Hepatocyte (in vitro differentiated cells): ENCODE data around the gene MTCH1. TPM values are rescaled to one million over a fixed set of nuclear protein-coding genes. Genes with fewer than 3 reads are reported as not detected.

Experiments used
- DNase-seq: peaks from one replicate; pipeline ENCODE4 v3.0.0-alpha.2; 2016; ENCODE audit warnings: low spot score
- H2AFZ ChIP-seq: fragments of 200-600 bp; sonication (generic); 2 replicates; pipeline ENCODE4 v1.6.0; 2016; ENCODE audit warnings: antibody characterized with exemption, mild to moderate bottlenecking
- H3K27ac ChIP-seq: fragments of 200-600 bp; sonication (generic); 2 replicates; pipeline ENCODE4 v1.5.1; 2016; ENCODE audit warnings: mild to moderate bottlenecking
- H3K27me3 ChIP-seq: fragments of 200-600 bp; sonication (generic); 2 replicates; pipeline ENCODE4 v1.6.1; 2016
- H3K36me3 ChIP-seq: fragments of 200-600 bp; sonication (generic); replicated peaks from 2 replicates; pipeline ENCODE4 v1.5.1; 2016; ENCODE audit warnings: low read depth; ENCODE audit not compliant: insufficient read depth
- H3K4me1 ChIP-seq: fragments of 200-600 bp; sonication (generic); 2 replicates; pipeline ENCODE4 v1.5.1; 2016; ENCODE audit warnings: mild to moderate bottlenecking, moderate library complexity; ENCODE audit not compliant: insufficient read depth
- H3K4me2 ChIP-seq: fragments of 200-600 bp; sonication (generic); 2 replicates; pipeline ENCODE4 v1.6.0; 2016
- H3K4me3 ChIP-seq: fragments of 200-600 bp; sonication (generic); 2 replicates; pipeline ENCODE4 v1.5.1; 2016; ENCODE audit warnings: mild to moderate bottlenecking
- H3K79me2 ChIP-seq: fragments of 200-600 bp; sonication (generic); 2 replicates; pipeline ENCODE4 v1.6.0; 2017; ENCODE audit warnings: mild to moderate bottlenecking
- H3K9me2 ChIP-seq: fragments of 200-600 bp; sonication (generic); replicated peaks from 2 replicates; pipeline ENCODE4 v1.6.0; 2017; ENCODE audit warnings: mild to moderate bottlenecking; ENCODE audit not compliant: insufficient read depth
- H3K9me3 ChIP-seq: fragments of 200-600 bp; sonication (generic); 2 replicates; pipeline ENCODE4 v1.5.1; 2016; ENCODE audit warnings: low read depth, mild to moderate bottlenecking
- H4K20me1 ChIP-seq: fragments of 200-600 bp; sonication (generic); 2 replicates; pipeline ENCODE4 v1.6.0; 2016; ENCODE audit warnings: mild to moderate bottlenecking; ENCODE audit not compliant: insufficient read depth, poor library complexity, severe bottlenecking
- CTCF ChIP-seq: fragments of 200-600 bp; sonication (generic); IDR thresholded peaks from 2 replicates; pipeline ENCODE4 v1.5.1; 2016; ENCODE audit warnings: antibody characterized with exemption, mild to moderate bottlenecking; ENCODE audit not compliant: poor library complexity
- EZH2 ChIP-seq: fragments of 200-600 bp; sonication (generic); IDR thresholded peaks from 2 replicates; pipeline ENCODE4 v1.6.1; 2016; ENCODE audit warnings: antibody characterized with exemption, mild to moderate bottlenecking, borderline replicate concordance
- EZH2phosphoT487 ChIP-seq: fragments of 200-600 bp; sonication (generic); IDR thresholded peaks from one replicate; pipeline ENCODE4 v1.6.1; 2018; ENCODE audit warnings: antibody characterized with exemption, mild to moderate bottlenecking, low read depth, moderate library complexity; ENCODE audit not compliant: unreplicated experiment, severe bottlenecking
- WGBS: methylation state at CpG from one replicate; pipeline ENCODE4 v1.1.6; 2016; ENCODE audit warnings: low lambda C conversion rate; ENCODE audit errors: missing lambda C conversion rate; 5-methylcytosine and 5-hydroxymethylcytosine counted together
- polyA plus RNA-seq: library from polyadenylated mRNA; unstranded; fragments of >200 nt; fragmentation: Nextera tagmentation; extraction: Ambion mirVana; gene quantifications from 2 replicates; pipeline ENCODE4 v1.2.1, GENCODE V29; 2016
- total RNA-seq: library from RNA; depleted of rRNA; stranded (reverse); fragments of >200 nt; gene quantifications from 2 replicates; pipeline ENCODE4 v1.2.3, GENCODE V29; 2014

The MTCH1 gene, protein sequence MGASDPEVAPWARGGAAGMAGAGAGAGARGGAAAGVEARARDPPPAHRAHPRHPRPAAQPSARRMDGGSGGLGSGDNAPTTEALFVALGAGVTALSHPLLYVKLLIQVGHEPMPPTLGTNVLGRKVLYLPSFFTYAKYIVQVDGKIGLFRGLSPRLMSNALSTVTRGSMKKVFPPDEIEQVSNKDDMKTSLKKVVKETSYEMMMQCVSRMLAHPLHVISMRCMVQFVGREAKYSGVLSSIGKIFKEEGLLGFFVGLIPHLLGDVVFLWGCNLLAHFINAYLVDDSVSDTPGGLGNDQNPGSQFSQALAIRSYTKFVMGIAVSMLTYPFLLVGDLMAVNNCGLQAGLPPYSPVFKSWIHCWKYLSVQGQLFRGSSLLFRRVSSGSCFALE
- total RNA-seq, result 184 and 203 TPM in 2 replicates
- polyA plus RNA-seq, result 359 and 395 TPM in 2 replicates

DNA sequence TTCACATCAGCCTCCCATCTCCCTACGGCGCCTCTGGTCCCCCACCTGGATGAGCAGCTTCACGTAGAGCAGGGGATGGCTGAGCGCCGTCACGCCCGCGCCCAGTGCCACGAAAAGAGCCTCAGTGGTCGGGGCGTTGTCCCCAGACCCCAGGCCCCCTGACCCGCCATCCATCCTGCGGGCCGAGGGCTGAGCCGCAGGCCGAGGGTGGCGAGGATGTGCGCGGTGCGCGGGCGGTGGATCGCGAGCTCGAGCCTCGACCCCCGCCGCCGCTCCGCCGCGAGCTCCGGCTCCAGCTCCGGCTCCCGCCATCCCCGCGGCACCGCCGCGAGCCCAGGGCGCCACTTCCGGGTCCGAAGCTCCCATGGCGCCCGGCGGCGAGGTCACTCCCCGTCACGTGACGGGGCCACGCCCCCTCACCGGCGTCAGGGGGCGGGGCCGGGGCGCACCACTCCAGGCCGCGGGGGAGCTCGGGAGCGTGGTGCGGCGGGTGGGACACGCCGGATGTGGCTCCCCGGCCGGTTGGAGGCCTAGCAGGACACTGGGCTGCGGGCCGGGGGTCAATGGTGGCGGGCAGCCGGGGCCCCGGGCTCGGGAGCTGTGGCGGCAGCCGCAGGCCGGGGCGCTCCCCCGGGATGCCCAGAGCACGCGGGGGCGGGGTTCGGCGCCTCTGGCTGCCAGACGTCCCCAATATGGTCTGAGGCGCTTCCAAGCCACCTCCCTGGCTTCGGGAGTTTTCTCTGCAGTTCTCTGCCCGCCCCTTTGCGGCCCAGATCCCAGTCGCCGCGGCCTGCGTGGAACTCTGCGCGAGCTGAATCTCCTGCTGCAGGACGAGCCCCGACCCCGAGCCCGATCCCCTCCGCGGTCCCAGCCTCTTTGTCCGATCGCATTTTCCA is at the start of gene MTCH1:
Gene MTCH1 (minus strand): TSS at position 389 of the 896 bp plus-strand sequence. CDS start 23 bp downstream, at position 366.
- Histone ChIP-seq H3K4me1 (peaks cover 22% of the 10 kb centered on the region), H4K20me1 (peaks cover 34% of the 10 kb centered on the region)
- WGBS, result 2% methylated on average over 65 of the region's 101 CpGs

DNA sequence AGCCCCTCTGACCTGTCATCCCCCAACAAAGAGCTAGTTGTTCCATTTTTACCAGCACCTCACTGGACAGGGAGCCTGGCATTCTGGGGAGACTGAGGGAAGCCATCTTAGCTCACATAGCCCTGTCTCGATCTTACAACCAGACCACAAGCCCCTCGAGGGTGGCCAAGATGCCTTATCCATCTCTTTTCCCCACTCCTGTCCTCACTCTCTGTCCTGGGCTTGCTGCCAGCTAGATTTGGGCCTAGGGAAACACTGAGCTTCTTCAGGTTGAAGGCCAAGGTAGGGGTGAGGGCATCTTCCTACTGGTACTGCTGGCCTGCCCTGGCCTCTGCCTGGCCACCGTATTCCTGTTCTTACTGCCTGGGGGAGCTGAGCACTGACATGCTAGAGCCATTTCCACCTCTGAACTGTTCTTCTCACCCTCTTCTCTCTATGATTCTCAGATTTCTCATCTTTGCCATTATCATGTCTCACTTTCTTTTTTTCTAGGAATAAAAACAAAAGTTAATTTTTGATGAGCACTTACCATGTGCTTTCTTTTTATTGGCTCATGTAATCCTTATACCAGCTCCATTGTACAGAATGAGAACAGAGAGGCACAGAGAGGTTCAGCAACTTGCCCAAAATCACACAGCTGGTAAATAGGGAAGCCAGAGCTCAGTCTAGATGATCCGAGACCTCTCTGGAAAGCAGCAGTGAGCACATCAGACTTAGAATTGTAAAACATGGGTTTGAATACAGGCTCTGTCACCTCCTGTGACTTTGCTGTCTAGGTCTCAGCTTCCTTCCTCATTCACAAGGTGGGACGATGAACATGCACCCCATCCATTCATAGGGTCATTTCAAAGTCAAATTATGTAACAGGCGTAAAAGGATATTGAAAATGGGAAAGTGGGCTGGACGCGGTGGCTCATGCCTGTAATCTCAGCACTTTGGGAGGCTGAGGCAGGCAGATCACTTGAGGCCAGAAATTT is 48.1 kb upstream of the MTCH1 start:
- no peaks in the 10 kb centered on the region for H3K9me2 ChIP-seq
- peaks cover 5% of the 10 kb centered on the region for H3K9me3 ChIP-seq
- H3K27me3 ChIP-seq, result no peaks in the 10 kb centered on the region
- DNase-seq, result no peak
- WGBS, result 86% methylated on average over 8 of the region's 8 CpGs
- H2AFZ ChIP-seq, result no peak overlapping the region
- H3K4me3 ChIP-seq, result no peak overlapping the region
- H4K20me1 ChIP-seq, result no peaks in the 10 kb centered on the region
- no peak overlapping the region for H3K4me2 ChIP-seq
- TF ChIP-seq EZH2phosphoT487 (no peak), EZH2 (no peak), CTCF (no peak)
- no peak overlapping the region for H3K27ac ChIP-seq
- H3K36me3 ChIP-seq, result no peaks in the 10 kb centered on the region
- H3K4me1 ChIP-seq, result peaks cover 3% of the 10 kb centered on the region
- no peaks in the 10 kb centered on the region for H3K79me2 ChIP-seq

More for the DNA sequence above, at the start of gene MTCH1:
- Histone ChIP-seq H3K79me2 (peaks cover 55% of the 10 kb centered on the region), H3K4me3 (peak within 1 kb of the TSS; percentile 99), H3K4me2 (peak within 1 kb of the TSS; percentile 83), H3K27me3 (no peaks in the 10 kb centered on the region), H3K9me3 (no peaks in the 10 kb centered on the region), H3K27ac (peak within 1 kb of the TSS; percentile 97), H3K9me2 (no peaks in the 10 kb centered on the region), H2AFZ (peak within 1 kb of the TSS; percentile 82), H3K36me3 (no peaks in the 10 kb centered on the region)
- DNase-seq, result peak; percentile 96
- TF ChIP-seq CTCF (no peak), EZH2 (no peak), EZH2phosphoT487 (no peak)

DNA sequence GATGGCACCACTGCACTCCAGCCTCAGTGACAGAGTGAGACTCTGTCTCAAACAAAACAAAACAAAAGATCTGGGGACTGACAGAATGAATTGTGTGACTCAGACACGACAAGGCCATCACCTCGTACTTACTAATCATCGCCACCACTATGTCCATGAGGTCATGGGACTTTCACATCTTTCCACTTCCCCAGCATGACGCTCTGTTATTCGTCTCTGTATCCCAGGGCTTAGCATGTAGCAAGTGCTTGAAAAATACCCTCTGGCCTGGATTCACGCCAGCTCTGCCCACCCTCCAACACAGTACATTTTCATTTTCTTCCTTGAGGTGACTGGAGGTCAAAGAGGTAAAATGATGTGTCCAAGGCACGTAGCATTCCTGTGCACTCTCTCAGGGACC is 47.3 kb upstream of the MTCH1 start:
- Histone ChIP-seq H3K4me2 (no peak overlapping the region), H4K20me1 (no peaks in the 10 kb centered on the region)

More for the DNA sequence above, 47.3 kb upstream of the MTCH1 start:
- H3K36me3 ChIP-seq, result no peaks in the 10 kb centered on the region
- WGBS, result 87% methylated on average over 7 of the region's 7 CpGs
- H3K79me2 ChIP-seq, result no peaks in the 10 kb centered on the region
- H3K27me3 ChIP-seq, result no peaks in the 10 kb centered on the region
- H3K4me1 ChIP-seq, result no peaks in the 10 kb centered on the region
- no peak overlapping the region for H3K27ac ChIP-seq
- TF ChIP-seq EZH2 (no peak), EZH2phosphoT487 (no peak), CTCF (no peak)
- H2AFZ ChIP-seq, result no peak overlapping the region
- H3K4me3 ChIP-seq, result no peak overlapping the region
- no peak for DNase-seq
- H3K9me3 ChIP-seq, result peaks cover 5% of the 10 kb centered on the region
- no peaks in the 10 kb centered on the region for H3K9me2 ChIP-seq
